Prostate gland (tissue), 2 donors: ENCODE measurements around the gene CACYBP. TPM values are rescaled to one million over a fixed set of nuclear protein-coding genes. Genes with fewer than 3 reads are reported as not detected.

ENCODE experiments used
- DNase-seq: peaks from one replicate; pipeline ENCODE4 v3.0.0-alpha.2; 2019; ENCODE audit warnings: low spot score
- H3K27ac ChIP-seq, 2 donors: fragments of 200-600 bp; sonication (generic); 2 replicates each; pipeline ENCODE4 v1.5.1; 2017 to 2019
- H3K27me3 ChIP-seq: fragments of 200-600 bp; sonication (generic); replicated peaks from 2 replicates; pipeline ENCODE4 v1.5.1; 2019; ENCODE audit not compliant: insufficient read depth
- H3K36me3 ChIP-seq, 2 donors: fragments of 200-600 bp; sonication (generic); 1 replicate in 1 of 2; 2 replicates in 1 of 2; pipeline versions ENCODE4 v1.5.1 to v1.8.1; 2017 to 2019
- H3K4me1 ChIP-seq: fragments of 200-600 bp; sonication (generic); replicated peaks from 2 replicates; pipeline ENCODE4 v1.5.1; 2019
- H3K4me3 ChIP-seq, 2 donors: fragments of 200-600 bp; sonication (generic); 2 replicates each; pipeline ENCODE4 v1.5.1; 2017 to 2019
- H3K9me3 ChIP-seq: fragments of 200-600 bp; sonication (generic); 2 replicates; pipeline ENCODE4 v1.5.1; 2017
- POLR2A ChIP-seq: fragments of 450-650 bp; IDR thresholded peaks from one replicate; pipeline ENCODE4 v1.6.1; 2016; ENCODE audit warnings: antibody characterized with exemption, mild to moderate bottlenecking
- POLR2AphosphoS5 ChIP-seq: sonication (generic); formaldehyde crosslinking; IDR thresholded peaks from one replicate; pipeline ENCODE4 v1.6.1; 2017; ENCODE audit warnings: antibody characterized with exemption
- WGBS: methylation state at CpG from one replicate; pipeline ENCODE4 v1.1.5; 2018; 5-methylcytosine and 5-hydroxymethylcytosine counted together
- intact Hi-C: fragments of 100-400 bp; cut with DNase I; formaldehyde crosslinking; loops from one replicate; pipeline ENCODE4 v1.14.2; 2022
- total RNA-seq, 2 donors: library from RNA; depleted of rRNA; stranded (reverse); fragments of >200 nt; gene quantifications; one replicate each; pipeline ENCODE4 v1.1.0, GENCODE V29; 2016
- TF ChIP-seq, protein P1 (sequence below), 4 experiments: fragments of 200-600 bp in 2 of 4; fragments of 450-650 bp in 2 of 4; sonication (generic) in 2 of 4; IDR thresholded peaks; 1 replicate in 3 of 4; 2 replicates in 1 of 4; pipeline ENCODE4 v1.5.1; 2016 to 2019; ENCODE audit warnings: antibody characterized with exemption in 4 of 4, mild to moderate bottlenecking in 2 of 4, moderate library complexity in 2 of 4

CACYBP gene
- total RNA-seq, 2 donors from 2014 or later = 151 to 199 TPM

GRCh38 chr1:175002910-175003517 is 3.3 kb downstream of the CACYBP start:
- intact Hi-C loops = no loop called here
- DNase-seq = no peak
- 88% methylated on average over 17 of the region's 17 CpGs for WGBS
- H3K4me3 ChIP-seq = no peak overlapping the region
- H3K36me3 ChIP-seq = no peaks in the 10 kb centered on the region
- no peak overlapping the region for H3K27ac ChIP-seq
- H3K4me1 ChIP-seq = no peaks in the 10 kb centered on the region
- TF ChIP-seq POLR2AphosphoS5 (no peak), POLR2A (no peak)
- TF ChIP-seq, protein P1, sequence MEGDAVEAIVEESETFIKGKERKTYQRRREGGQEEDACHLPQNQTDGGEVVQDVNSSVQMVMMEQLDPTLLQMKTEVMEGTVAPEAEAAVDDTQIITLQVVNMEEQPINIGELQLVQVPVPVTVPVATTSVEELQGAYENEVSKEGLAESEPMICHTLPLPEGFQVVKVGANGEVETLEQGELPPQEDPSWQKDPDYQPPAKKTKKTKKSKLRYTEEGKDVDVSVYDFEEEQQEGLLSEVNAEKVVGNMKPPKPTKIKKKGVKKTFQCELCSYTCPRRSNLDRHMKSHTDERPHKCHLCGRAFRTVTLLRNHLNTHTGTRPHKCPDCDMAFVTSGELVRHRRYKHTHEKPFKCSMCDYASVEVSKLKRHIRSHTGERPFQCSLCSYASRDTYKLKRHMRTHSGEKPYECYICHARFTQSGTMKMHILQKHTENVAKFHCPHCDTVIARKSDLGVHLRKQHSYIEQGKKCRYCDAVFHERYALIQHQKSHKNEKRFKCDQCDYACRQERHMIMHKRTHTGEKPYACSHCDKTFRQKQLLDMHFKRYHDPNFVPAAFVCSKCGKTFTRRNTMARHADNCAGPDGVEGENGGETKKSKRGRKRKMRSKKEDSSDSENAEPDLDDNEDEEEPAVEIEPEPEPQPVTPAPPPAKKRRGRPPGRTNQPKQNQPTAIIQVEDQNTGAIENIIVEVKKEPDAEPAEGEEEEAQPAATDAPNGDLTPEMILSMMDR (IDR thresholded peaks at IDR 0.05) = no peak
- no peaks in the 10 kb centered on the region for H3K9me3 ChIP-seq
- H3K27me3 ChIP-seq = no peaks in the 10 kb centered on the region

- Histone ChIP-seq H3K4me3 (no peak overlapping the region), H3K9me3 (no peaks in the 10 kb centered on the region), H3K27ac (no peak overlapping the region), H3K36me3 (no peaks in the 10 kb centered on the region), H3K27me3 (no peaks in the 10 kb centered on the region), H3K4me1 (no peaks in the 10 kb centered on the region)
- WGBS = 50% methylated on average over 2 of the region's 2 CpGs
- DNase-seq = no peak
- intact Hi-C loops = no loop called here
- TF ChIP-seq, protein P1 (IDR thresholded peaks at IDR 0.05) = no peak
- TF ChIP-seq POLR2AphosphoS5 = no peak
- no peak for TF ChIP-seq POLR2A
Measured at GRCh38 chr1:175003521-175003920, 3.8 kb downstream of the CACYBP start.

GRCh38 chr1:175005085-175005783 is 5.5 kb downstream of the CACYBP start:
- Histone ChIP-seq H3K9me3 (no peaks in the 10 kb centered on the region), H3K27ac (no peak overlapping the region), H3K4me1 (no peaks in the 10 kb centered on the region), H3K4me3 (no peak overlapping the region), H3K36me3 (no peaks in the 10 kb centered on the region), H3K27me3 (no peaks in the 10 kb centered on the region)
- TF ChIP-seq POLR2A = no peak
- TF ChIP-seq, protein P1 (IDR thresholded peaks at IDR 0.05) = no peak
- TF ChIP-seq POLR2AphosphoS5 = no peak
- WGBS = 93% methylated on average over 8 of the region's 8 CpGs
- DNase-seq = no peak
- intact Hi-C loops = no loop called here

DNA sequence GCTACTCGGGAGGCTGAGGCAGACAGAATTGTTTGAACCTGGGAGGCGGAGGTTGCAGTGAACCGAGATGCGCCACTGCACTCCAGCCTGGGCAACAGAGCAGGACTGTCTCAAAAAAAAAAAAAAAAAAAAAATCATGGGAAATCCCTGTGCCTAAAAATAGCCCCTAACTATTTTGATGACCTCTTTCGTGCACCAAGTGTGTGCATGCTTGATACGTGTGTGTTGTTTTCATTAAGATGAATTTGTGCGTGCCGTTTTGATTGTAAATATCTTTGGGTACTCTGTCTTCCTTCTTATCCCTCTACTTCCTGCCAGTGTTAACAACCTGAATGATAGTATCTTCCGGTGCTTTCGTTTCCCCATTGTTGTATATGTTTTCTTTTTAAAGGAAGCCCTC is 9.8 kb downstream of the CACYBP start:
- no peaks in the 10 kb centered on the region for H3K27me3 ChIP-seq
- no peaks in the 10 kb centered on the region for H3K4me1 ChIP-seq
- no peak for TF ChIP-seq POLR2AphosphoS5
- no peak for TF ChIP-seq POLR2A
- TF ChIP-seq, protein P1 (IDR thresholded peaks at IDR 0.05) = no peak
- no peak overlapping the region for H3K27ac ChIP-seq
- no peaks in the 10 kb centered on the region for H3K9me3 ChIP-seq
- intact Hi-C loops = no loop called here
- 75% methylated on average over 10 of the region's 10 CpGs for WGBS
- H3K36me3 ChIP-seq = peaks cover 0 to 8% of the 10 kb centered on the region in 2 donors
- no peak for DNase-seq
- H3K4me3 ChIP-seq = no peak overlapping the region

GRCh38 chr1:175013445-175013844 is 13.7 kb downstream of the CACYBP start:
- no peaks in the 10 kb centered on the region for H3K9me3 ChIP-seq
- TF ChIP-seq, protein P1 (IDR thresholded peaks at IDR 0.05) = no peak
- TF ChIP-seq POLR2A (no peak), POLR2AphosphoS5 (no peak)
- H3K4me3 ChIP-seq = no peak overlapping the region
- intact Hi-C loops = no loop called here
- peaks cover 8 to 9% of the 10 kb centered on the region in 2 donors for H3K36me3 ChIP-seq
- H3K27ac ChIP-seq = no peak overlapping the region
- DNase-seq = no peak
- no peaks in the 10 kb centered on the region for H3K4me1 ChIP-seq
- no peaks in the 10 kb centered on the region for H3K27me3 ChIP-seq
- 88% methylated on average over 1 of the region's 1 CpG for WGBS
